ENCODE measurements around the gene MIAT.

MIAT gene

GRCh38 chr22:26660961-26661578, 3.7 kb downstream of the MIAT start:
- Histone ChIP-seq H3K4me3 (ENCODE audit: insufficient read length, low read depth) (no peak overlapping the region), H3K4me1 (ENCODE audit: insufficient read depth, insufficient read length) (peaks cover 9% of the 10 kb centered on the region), H3K27me3 (ENCODE audit: insufficient read depth, insufficient read length) (peaks cover 24% of the 10 kb centered on the region), H3K9me3 (ENCODE audit: insufficient read depth, low read length) (no peaks in the 10 kb centered on the region), H3K9ac (ENCODE audit: insufficient read length, low read depth) (peak overlapping the region; percentile 50), H3K36me3 (ENCODE audit: insufficient read depth, insufficient read length, low read length) (no peaks in the 10 kb centered on the region)
- peak; percentile 74 for DNase-seq (ENCODE audit: low read depth, low spot score)
- TF ChIP-seq YY1 (IDR thresholded peaks at IDR 0.05; ENCODE audit: insufficient read depth, insufficient read length) (no peak), SUZ12 (IDR thresholded peaks at IDR 0.05; ENCODE audit: extremely low read depth, insufficient read depth, insufficient read length) (no peak), ZNF274 (IDR thresholded peaks at IDR 0.05; ENCODE audit: low read depth, low read length) (no peak)

- peaks cover 14% of the 10 kb centered on the region for H3K27me3 ChIP-seq (ENCODE audit: insufficient read depth, insufficient read length)
- no peaks in the 10 kb centered on the region for H3K9me3 ChIP-seq (ENCODE audit: insufficient read depth, low read length)
- H3K4me1 ChIP-seq (ENCODE audit: insufficient read depth, insufficient read length): peaks cover 9% of the 10 kb centered on the region
- H3K36me3 ChIP-seq (ENCODE audit: insufficient read depth, insufficient read length, low read length): no peaks in the 10 kb centered on the region
- DNase-seq (ENCODE audit: low read depth, low spot score): no peak
- TF ChIP-seq SUZ12 (IDR thresholded peaks at IDR 0.05; ENCODE audit: extremely low read depth, insufficient read depth, insufficient read length): no peak
- no peak for TF ChIP-seq ZNF274 (IDR thresholded peaks at IDR 0.05; ENCODE audit: low read depth, low read length)
- no peak for TF ChIP-seq YY1 (IDR thresholded peaks at IDR 0.05; ENCODE audit: insufficient read depth, insufficient read length)
- no peak overlapping the region for H3K4me3 ChIP-seq (ENCODE audit: insufficient read length, low read depth)
- no peak overlapping the region for H3K9ac ChIP-seq (ENCODE audit: insufficient read length, low read depth)
These were observed 4.8 kb downstream of the MIAT start for GRCh38 chr22:26662160-26662559.

GRCh38 chr22:26663374-26663923, 6.1 kb downstream of the MIAT start:
- Histone ChIP-seq H3K27me3 (ENCODE audit: insufficient read depth, insufficient read length) (peaks cover 1% of the 10 kb centered on the region), H3K9ac (ENCODE audit: insufficient read length, low read depth) (no peak overlapping the region), H3K4me1 (ENCODE audit: insufficient read depth, insufficient read length) (peaks cover 7% of the 10 kb centered on the region), H3K4me3 (ENCODE audit: insufficient read length, low read depth) (no peak overlapping the region), H3K9me3 (ENCODE audit: insufficient read depth, low read length) (no peaks in the 10 kb centered on the region), H3K36me3 (ENCODE audit: insufficient read depth, insufficient read length, low read length) (no peaks in the 10 kb centered on the region)
- TF ChIP-seq SUZ12 (IDR thresholded peaks at IDR 0.05; ENCODE audit: extremely low read depth, insufficient read depth, insufficient read length) (no peak), YY1 (IDR thresholded peaks at IDR 0.05; ENCODE audit: insufficient read depth, insufficient read length) (no peak), ZNF274 (IDR thresholded peaks at IDR 0.05; ENCODE audit: low read depth, low read length) (no peak)
- DNase-seq (ENCODE audit: low read depth, low spot score): no peak

- no peak for DNase-seq (ENCODE audit: low read depth, low spot score)
- Histone ChIP-seq H3K9me3 (ENCODE audit: insufficient read depth, low read length) (no peaks in the 10 kb centered on the region), H3K4me1 (ENCODE audit: insufficient read depth, insufficient read length) (peaks cover 5% of the 10 kb centered on the region), H3K27me3 (ENCODE audit: insufficient read depth, insufficient read length) (no peaks in the 10 kb centered on the region), H3K36me3 (ENCODE audit: insufficient read depth, insufficient read length, low read length) (no peaks in the 10 kb centered on the region), H3K4me3 (ENCODE audit: insufficient read length, low read depth) (no peak overlapping the region), H3K9ac (ENCODE audit: insufficient read length, low read depth) (no peak overlapping the region)
- TF ChIP-seq ZNF274 (IDR thresholded peaks at IDR 0.05; ENCODE audit: low read depth, low read length) (no peak), YY1 (IDR thresholded peaks at IDR 0.05; ENCODE audit: insufficient read depth, insufficient read length) (no peak), SUZ12 (IDR thresholded peaks at IDR 0.05; ENCODE audit: extremely low read depth, insufficient read depth, insufficient read length) (no peak)
These were observed 8.4 kb downstream of the MIAT start for GRCh38 chr22:26665813-26666231.

GRCh38 chr22:26667140-26667539, 9.8 kb downstream of the MIAT start:
- Histone ChIP-seq H3K36me3 (ENCODE audit: insufficient read depth, insufficient read length, low read length) (no peaks in the 10 kb centered on the region), H3K27me3 (ENCODE audit: insufficient read depth, insufficient read length) (no peaks in the 10 kb centered on the region), H3K4me3 (ENCODE audit: insufficient read length, low read depth) (no peak overlapping the region), H3K4me1 (ENCODE audit: insufficient read depth, insufficient read length) (peaks cover 2% of the 10 kb centered on the region), H3K9ac (ENCODE audit: insufficient read length, low read depth) (no peak overlapping the region), H3K9me3 (ENCODE audit: insufficient read depth, low read length) (no peaks in the 10 kb centered on the region)
- TF ChIP-seq SUZ12 (IDR thresholded peaks at IDR 0.05; ENCODE audit: extremely low read depth, insufficient read depth, insufficient read length) (no peak), YY1 (IDR thresholded peaks at IDR 0.05; ENCODE audit: insufficient read depth, insufficient read length) (no peak), ZNF274 (IDR thresholded peaks at IDR 0.05; ENCODE audit: low read depth, low read length) (no peak)
- no peak for DNase-seq (ENCODE audit: low read depth, low spot score)

- Histone ChIP-seq H3K36me3 (ENCODE audit: insufficient read depth, insufficient read length, low read length) (no peaks in the 10 kb centered on the region), H3K9me3 (ENCODE audit: insufficient read depth, low read length) (no peaks in the 10 kb centered on the region), H3K4me3 (ENCODE audit: insufficient read length, low read depth) (no peak overlapping the region), H3K4me1 (ENCODE audit: insufficient read depth, insufficient read length) (peaks cover 5% of the 10 kb centered on the region), H3K27me3 (ENCODE audit: insufficient read depth, insufficient read length) (no peaks in the 10 kb centered on the region), H3K9ac (ENCODE audit: insufficient read length, low read depth) (no peak overlapping the region)
- TF ChIP-seq SUZ12 (IDR thresholded peaks at IDR 0.05; ENCODE audit: extremely low read depth, insufficient read depth, insufficient read length) (no peak), ZNF274 (IDR thresholded peaks at IDR 0.05; ENCODE audit: low read depth, low read length) (no peak), YY1 (IDR thresholded peaks at IDR 0.05; ENCODE audit: insufficient read depth, insufficient read length) (no peak)
- no peak for DNase-seq (ENCODE audit: low read depth, low spot score)
These were observed 11.7 kb downstream of the MIAT start for GRCh38 chr22:26669060-26669481.

GRCh38 chr22:26670459-26670858, 13.1 kb downstream of the MIAT start:
- Histone ChIP-seq H3K4me1 (ENCODE audit: insufficient read depth, insufficient read length) (peaks cover 5% of the 10 kb centered on the region), H3K9me3 (ENCODE audit: insufficient read depth, low read length) (no peaks in the 10 kb centered on the region), H3K4me3 (ENCODE audit: insufficient read length, low read depth) (no peak overlapping the region), H3K36me3 (ENCODE audit: insufficient read depth, insufficient read length, low read length) (peaks cover 5% of the 10 kb centered on the region), H3K27me3 (ENCODE audit: insufficient read depth, insufficient read length) (no peaks in the 10 kb centered on the region), H3K9ac (ENCODE audit: insufficient read length, low read depth) (no peak overlapping the region)
- DNase-seq (ENCODE audit: low read depth, low spot score): no peak
- no peak for TF ChIP-seq YY1 (IDR thresholded peaks at IDR 0.05; ENCODE audit: insufficient read depth, insufficient read length)
- no peak for TF ChIP-seq ZNF274 (IDR thresholded peaks at IDR 0.05; ENCODE audit: low read depth, low read length)
- TF ChIP-seq SUZ12 (IDR thresholded peaks at IDR 0.05; ENCODE audit: extremely low read depth, insufficient read depth, insufficient read length): no peak
